SK-N-SH (cell line): ENCODE results near the gene KIR2DL1. TPM values are rescaled to one million over a fixed set of nuclear protein-coding genes. Genes with fewer than 3 reads are reported as not detected.

Experiments used
- CTCF ChIA-PET: fragments of 300-600, 350-600 bp; formaldehyde crosslinking; extraction: SDS; loops from one replicate; lab custom pipeline; 2021; lab: Yijun Ruan, JAX
- POLR2A ChIA-PET: fragments of 350-600 bp; sonication (Branson Sonifier 250); formaldehyde crosslinking; extraction: SDS; loops from one replicate; lab custom pipeline; 2020; ENCODE audit warnings: antibody characterized with exemption, inconsistent platforms; lab: Yijun Ruan, JAX
- DNase-seq: peaks from one replicate; pipeline ENCODE4 v3.0.0; 2012
- H2AFZ ChIP-seq: fragments of 200-600 bp; sonication (generic); 2 replicates; pipeline ENCODE4 v1.8.1; 2016; ENCODE audit warnings: antibody characterized with exemption, mild to moderate bottlenecking, low read depth
- H3F3A ChIP-seq: fragments of 200-600 bp; sonication (generic); replicated peaks from 2 replicates; pipeline ENCODE3; 2016; ENCODE audit warnings: antibody characterized with exemption, mild to moderate bottlenecking; ENCODE audit not compliant: insufficient read depth
- H3K27ac ChIP-seq, 2 experiments: fragments of 200-500 bp in 1 of 2; fragments of 200-600 bp in 1 of 2; sonication (Bioruptor generic) in 1 of 2; sonication (generic), shearing (Covaris generic) in 1 of 2; 2 replicates each; pipeline versions ENCODE4 v1.5.1 to v1.6.1; 2014 to 2016; ENCODE audit warnings: low read depth in 2 of 2, inconsistent platforms in 1 of 2, low read length in 1 of 2, mild to moderate bottlenecking in 1 of 2, mixed read lengths in 1 of 2
- H3K27me3 ChIP-seq: fragments of 200-600 bp; sonication (generic), shearing (Covaris generic); 2 replicates; pipeline ENCODE4 v1.6.1; 2016; ENCODE audit warnings: mixed run types; ENCODE audit not compliant: insufficient read depth
- H3K36me3 ChIP-seq, 2 experiments: fragments of 200-500 bp in 1 of 2; fragments of 200-600 bp in 1 of 2; sonication (Bioruptor generic) in 1 of 2; sonication (generic) in 1 of 2; replicated peaks in 1 of 2; 2 replicates each; pipeline versions ENCODE3 to v1.5.1; 2014 to 2016; ENCODE audit warnings: low read length in 1 of 2, mild to moderate bottlenecking in 1 of 2; ENCODE audit not compliant: insufficient read depth in 2 of 2, control insufficient read depth in 1 of 2
- H3K4me1 ChIP-seq, 2 experiments: fragments of 200-500 bp in 1 of 2; fragments of 200-600 bp in 1 of 2; sonication (Bioruptor generic) in 1 of 2; sonication (generic), shearing (Covaris generic) in 1 of 2; 2 replicates each; pipeline versions ENCODE4 v1.5.1 to v1.6.1; 2014 to 2016; ENCODE audit warnings: low read depth in 1 of 2, low read length in 1 of 2, mixed run types in 1 of 2; ENCODE audit not compliant: insufficient read depth in 2 of 2, control insufficient read depth in 1 of 2
- H3K4me2 ChIP-seq: fragments of 200-600 bp; sonication (generic), shearing (Covaris generic); 2 replicates; pipeline ENCODE4 v1.6.1; 2017; ENCODE audit warnings: mixed run types
- H3K4me3 ChIP-seq, 2 experiments: fragments of 200-500 bp in 1 of 2; fragments of 200-600 bp in 1 of 2; sonication (Bioruptor generic) in 1 of 2; sonication (generic), shearing (Covaris generic) in 1 of 2; 2 replicates each; pipeline versions ENCODE4 v1.5.1 to v1.8.1; 2014 to 2016; ENCODE audit warnings: low read depth in 2 of 2, inconsistent platforms in 1 of 2, low read length in 1 of 2, mild to moderate bottlenecking in 1 of 2, mixed read lengths in 1 of 2, moderate library complexity in 1 of 2
- H3K79me2 ChIP-seq: fragments of 200-600 bp; sonication (generic); 2 replicates; pipeline ENCODE4 v1.8.1; 2017; ENCODE audit warnings: mild to moderate bottlenecking; ENCODE audit not compliant: insufficient read depth
- H3K9ac ChIP-seq: fragments of 200-600 bp; sonication (generic); 2 replicates; pipeline ENCODE4 v1.6.1; 2017; ENCODE audit warnings: mixed run types
- H3K9me2 ChIP-seq: fragments of 200-600 bp; sonication (generic); 2 replicates; pipeline ENCODE4 v1.6.1; 2017; ENCODE audit warnings: mixed run types
- H3K9me3 ChIP-seq: fragments of 200-600 bp; sonication (generic); 2 replicates; pipeline ENCODE4 v1.6.1; 2017; ENCODE audit warnings: mixed run types, mild to moderate bottlenecking, moderate library complexity
- H4K20me1 ChIP-seq: fragments of 200-600 bp; sonication (generic); 2 replicates; pipeline ENCODE4 v1.6.1; 2017; ENCODE audit warnings: mild to moderate bottlenecking, mixed run types; ENCODE audit not compliant: insufficient read depth
- EZH2phosphoT487 ChIP-seq: fragments of 200-600 bp; sonication (generic); IDR thresholded peaks from 2 replicates; pipeline ENCODE4 v1.6.1; 2017; ENCODE audit warnings: low read depth, mixed run types, mild to moderate bottlenecking, antibody characterized with exemption, moderate library complexity, borderline replicate concordance
- FOXJ3 ChIP-seq: sonication (generic); formaldehyde crosslinking; IDR thresholded peaks from 2 replicates; pipeline ENCODE4 v1.5.1; 2020; ENCODE audit warnings: mild to moderate bottlenecking, missing genetic modification reagents
- GABPA ChIP-seq: IDR thresholded peaks from 2 replicates; pipeline ENCODE4 v1.4.0; 2012; ENCODE audit warnings: low read depth, mild to moderate bottlenecking
- NFIC ChIP-seq: IDR thresholded peaks from 2 replicates; pipeline ENCODE4 v1.4.0; 2012; ENCODE audit warnings: borderline replicate concordance
- NRF1 ChIP-seq: IDR thresholded peaks from 2 replicates; pipeline ENCODE4 v1.6.1; 2012; ENCODE audit warnings: low read depth, mild to moderate bottlenecking, low read length
- POLR2AphosphoS5 ChIP-seq: IDR thresholded peaks from 2 replicates; pipeline ENCODE4 v1.6.1; 2012; ENCODE audit warnings: low read depth, low read length
- RCOR1 ChIP-seq: fragments of 150-350 bp; IDR thresholded peaks from 2 replicates; pipeline ENCODE4 v1.6.1; 2017; ENCODE audit warnings: antibody characterized with exemption, low read length
- RFX5 ChIP-seq: IDR thresholded peaks from 2 replicates; pipeline ENCODE4 v1.6.1; 2012; ENCODE audit warnings: mild to moderate bottlenecking, improper control_type of control experiment, low read length
- RXRA ChIP-seq: IDR thresholded peaks from 2 replicates; pipeline ENCODE4 v1.4.0; 2012; ENCODE audit warnings: low read depth, mild to moderate bottlenecking, borderline replicate concordance
- SIN3A ChIP-seq: IDR thresholded peaks from 2 replicates; pipeline ENCODE4 v1.6.1; 2012; ENCODE audit warnings: low read depth, mild to moderate bottlenecking, low read length, moderate library complexity, borderline replicate concordance
- WGBS: methylation state at CpG from one replicate; pipeline ENCODE4 v1.1.6; 2017; ENCODE audit warnings: low lambda C conversion rate; 5-methylcytosine and 5-hydroxymethylcytosine counted together
- polyA plus RNA-seq, 3 experiments: library from polyadenylated mRNA; depleted of rRNA; stranded (reverse); fragments of >200 nt; gene quantifications; 2 replicates each; pipeline ENCODE4 v1.2.3, GENCODE V29; 2012
- TF ChIP-seq, protein P1 (sequence below): IDR thresholded peaks from 2 replicates; pipeline ENCODE4 v1.4.0; 2012; ENCODE audit warnings: low read depth, borderline replicate concordance
- TF ChIP-seq, protein P2 (sequence below): IDR thresholded peaks from 2 replicates; pipeline ENCODE4 v1.6.1; 2012; ENCODE audit warnings: mild to moderate bottlenecking, low read depth, low read length, moderate library complexity
- TF ChIP-seq, protein P3 (sequence below): fragments of 150-350 bp; IDR thresholded peaks from 2 replicates; pipeline ENCODE4 v1.6.1; 2016; ENCODE audit warnings: mild to moderate bottlenecking, low read depth, low read length

KIR2DL1 gene
- polyA plus RNA-seq, 1 of the 3 experiments (the other 2 are of a cell fraction), result not detected

DNA sequence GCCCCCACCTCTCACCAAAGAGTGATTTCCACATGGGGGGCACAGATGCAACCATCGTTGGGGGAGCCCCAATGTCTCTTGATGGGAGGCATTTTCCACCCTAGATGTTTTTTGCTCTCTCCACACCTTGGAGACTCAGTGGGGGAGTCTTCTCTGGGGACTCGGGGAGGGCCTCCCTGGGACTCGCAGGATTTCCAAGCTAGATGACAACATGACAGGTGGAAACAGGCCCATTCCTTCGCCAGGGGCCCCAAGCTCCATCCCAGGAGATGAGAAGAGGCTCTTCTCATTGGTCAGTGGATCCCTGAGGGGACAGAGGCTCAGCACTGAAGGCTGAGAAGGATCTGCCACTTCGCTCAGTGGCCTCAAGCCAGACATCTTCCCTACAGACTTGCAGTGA is 21.1 kb downstream of the KIR2DL1 start:
- H3F3A ChIP-seq, result no peaks in the 10 kb centered on the region
- no peaks in the 10 kb centered on the region for H4K20me1 ChIP-seq
- H3K79me2 ChIP-seq, result no peaks in the 10 kb centered on the region
- DNase-seq, result no peak
- no peak overlapping the region for H3K4me3 ChIP-seq
- ChIA-PET POLR2A (no interaction called here), CTCF (no interaction called here)
- no peak overlapping the region for H3K9ac ChIP-seq
- H3K27me3 ChIP-seq, result peaks cover 35% of the 10 kb centered on the region; the same call in 1 of the 2 replicates
- no peaks in the 10 kb centered on the region for H3K36me3 ChIP-seq
- no peak overlapping the region for H2AFZ ChIP-seq
- TF ChIP-seq GABPA (no peak), FOXJ3 (CRISPR knock-in tag) (no peak), RCOR1 (no peak), NRF1 (no peak), RFX5 (no peak), NFIC (no peak), SIN3A (no peak), RXRA (no peak), POLR2AphosphoS5 (no peak), EZH2phosphoT487 (no peak)
- TF ChIP-seq, protein P1, sequence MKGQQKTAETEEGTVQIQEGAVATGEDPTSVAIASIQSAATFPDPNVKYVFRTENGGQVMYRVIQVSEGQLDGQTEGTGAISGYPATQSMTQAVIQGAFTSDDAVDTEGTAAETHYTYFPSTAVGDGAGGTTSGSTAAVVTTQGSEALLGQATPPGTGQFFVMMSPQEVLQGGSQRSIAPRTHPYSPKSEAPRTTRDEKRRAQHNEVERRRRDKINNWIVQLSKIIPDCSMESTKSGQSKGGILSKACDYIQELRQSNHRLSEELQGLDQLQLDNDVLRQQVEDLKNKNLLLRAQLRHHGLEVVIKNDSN, result no peak
- TF ChIP-seq, protein P2, sequence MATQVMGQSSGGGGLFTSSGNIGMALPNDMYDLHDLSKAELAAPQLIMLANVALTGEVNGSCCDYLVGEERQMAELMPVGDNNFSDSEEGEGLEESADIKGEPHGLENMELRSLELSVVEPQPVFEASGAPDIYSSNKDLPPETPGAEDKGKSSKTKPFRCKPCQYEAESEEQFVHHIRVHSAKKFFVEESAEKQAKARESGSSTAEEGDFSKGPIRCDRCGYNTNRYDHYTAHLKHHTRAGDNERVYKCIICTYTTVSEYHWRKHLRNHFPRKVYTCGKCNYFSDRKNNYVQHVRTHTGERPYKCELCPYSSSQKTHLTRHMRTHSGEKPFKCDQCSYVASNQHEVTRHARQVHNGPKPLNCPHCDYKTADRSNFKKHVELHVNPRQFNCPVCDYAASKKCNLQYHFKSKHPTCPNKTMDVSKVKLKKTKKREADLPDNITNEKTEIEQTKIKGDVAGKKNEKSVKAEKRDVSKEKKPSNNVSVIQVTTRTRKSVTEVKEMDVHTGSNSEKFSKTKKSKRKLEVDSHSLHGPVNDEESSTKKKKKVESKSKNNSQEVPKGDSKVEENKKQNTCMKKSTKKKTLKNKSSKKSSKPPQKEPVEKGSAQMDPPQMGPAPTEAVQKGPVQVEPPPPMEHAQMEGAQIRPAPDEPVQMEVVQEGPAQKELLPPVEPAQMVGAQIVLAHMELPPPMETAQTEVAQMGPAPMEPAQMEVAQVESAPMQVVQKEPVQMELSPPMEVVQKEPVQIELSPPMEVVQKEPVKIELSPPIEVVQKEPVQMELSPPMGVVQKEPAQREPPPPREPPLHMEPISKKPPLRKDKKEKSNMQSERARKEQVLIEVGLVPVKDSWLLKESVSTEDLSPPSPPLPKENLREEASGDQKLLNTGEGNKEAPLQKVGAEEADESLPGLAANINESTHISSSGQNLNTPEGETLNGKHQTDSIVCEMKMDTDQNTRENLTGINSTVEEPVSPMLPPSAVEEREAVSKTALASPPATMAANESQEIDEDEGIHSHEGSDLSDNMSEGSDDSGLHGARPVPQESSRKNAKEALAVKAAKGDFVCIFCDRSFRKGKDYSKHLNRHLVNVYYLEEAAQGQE, result no peak
- TF ChIP-seq, protein P3, sequence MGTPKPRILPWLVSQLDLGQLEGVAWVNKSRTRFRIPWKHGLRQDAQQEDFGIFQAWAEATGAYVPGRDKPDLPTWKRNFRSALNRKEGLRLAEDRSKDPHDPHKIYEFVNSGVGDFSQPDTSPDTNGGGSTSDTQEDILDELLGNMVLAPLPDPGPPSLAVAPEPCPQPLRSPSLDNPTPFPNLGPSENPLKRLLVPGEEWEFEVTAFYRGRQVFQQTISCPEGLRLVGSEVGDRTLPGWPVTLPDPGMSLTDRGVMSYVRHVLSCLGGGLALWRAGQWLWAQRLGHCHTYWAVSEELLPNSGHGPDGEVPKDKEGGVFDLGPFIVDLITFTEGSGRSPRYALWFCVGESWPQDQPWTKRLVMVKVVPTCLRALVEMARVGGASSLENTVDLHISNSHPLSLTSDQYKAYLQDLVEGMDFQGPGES, result no peak
- H3K9me2 ChIP-seq, result no peaks in the 10 kb centered on the region
- WGBS, result 0% methylated on average over 5 of the region's 5 CpGs
- no peak overlapping the region for H3K4me2 ChIP-seq
- no peaks in the 10 kb centered on the region for H3K9me3 ChIP-seq
- H3K27ac ChIP-seq, result no peak overlapping the region
- no peaks in the 10 kb centered on the region for H3K4me1 ChIP-seq
